Suprapubic skin (tissue), 4 donors: ENCODE data around the gene DNAH1.

Experiments used
- EP300 ChIP-seq: sonication (generic); formaldehyde crosslinking; IDR thresholded peaks from one replicate; pipeline ENCODE4 v1.6.1; 2017; ENCODE audit warnings: antibody characterized with exemption
- POLR2A ChIP-seq, 2 donors: fragments of 450-650 bp; IDR thresholded peaks; one replicate each; pipeline ENCODE4 v1.6.1; 2017; ENCODE audit warnings: antibody characterized with exemption in 2 of 2, mild to moderate bottlenecking in 2 of 2, moderate library complexity in 2 of 2
- POLR2AphosphoS5 ChIP-seq, 3 donors: sonication (generic); formaldehyde crosslinking; IDR thresholded peaks; one replicate each; pipeline ENCODE4 v1.6.1; 2017; ENCODE audit warnings: antibody characterized with exemption in 3 of 3
- TF ChIP-seq, protein P1 (sequence below), 2 donors: fragments of 200-600 bp in 1 of 2; fragments of 450-650 bp in 1 of 2; sonication (generic) in 1 of 2; IDR thresholded peaks; one replicate each; pipeline ENCODE4 v1.5.1; 2016 to 2019; ENCODE audit warnings: antibody characterized with exemption in 2 of 2, mild to moderate bottlenecking in 1 of 2, moderate library complexity in 1 of 2

DNA sequence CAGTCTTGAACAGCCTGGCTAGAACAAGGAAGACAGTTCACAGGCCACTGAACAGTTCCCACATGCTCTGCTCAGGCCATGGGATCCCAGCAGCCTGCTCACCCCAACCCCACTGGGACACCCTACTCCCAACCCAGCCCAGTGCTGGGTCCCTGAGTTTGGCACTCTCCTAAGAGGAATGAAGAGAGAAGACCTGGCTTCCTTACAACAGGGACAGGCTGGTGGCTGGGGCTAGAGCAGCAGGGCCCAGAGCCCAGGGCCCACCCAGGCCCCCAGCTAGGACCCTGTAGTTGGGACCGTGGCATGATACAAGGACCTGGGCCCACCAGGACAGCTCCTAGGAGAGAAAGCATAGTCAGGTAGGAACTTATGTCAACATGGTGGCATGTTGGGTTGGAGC, 85.4 kb downstream of the DNAH1 start:
- TF ChIP-seq EP300 (no peak), POLR2A (IDR thresholded peaks at IDR 0.05) (no peak), POLR2AphosphoS5 (IDR thresholded peaks at IDR 0.05) (no peak)
- TF ChIP-seq, protein P1, sequence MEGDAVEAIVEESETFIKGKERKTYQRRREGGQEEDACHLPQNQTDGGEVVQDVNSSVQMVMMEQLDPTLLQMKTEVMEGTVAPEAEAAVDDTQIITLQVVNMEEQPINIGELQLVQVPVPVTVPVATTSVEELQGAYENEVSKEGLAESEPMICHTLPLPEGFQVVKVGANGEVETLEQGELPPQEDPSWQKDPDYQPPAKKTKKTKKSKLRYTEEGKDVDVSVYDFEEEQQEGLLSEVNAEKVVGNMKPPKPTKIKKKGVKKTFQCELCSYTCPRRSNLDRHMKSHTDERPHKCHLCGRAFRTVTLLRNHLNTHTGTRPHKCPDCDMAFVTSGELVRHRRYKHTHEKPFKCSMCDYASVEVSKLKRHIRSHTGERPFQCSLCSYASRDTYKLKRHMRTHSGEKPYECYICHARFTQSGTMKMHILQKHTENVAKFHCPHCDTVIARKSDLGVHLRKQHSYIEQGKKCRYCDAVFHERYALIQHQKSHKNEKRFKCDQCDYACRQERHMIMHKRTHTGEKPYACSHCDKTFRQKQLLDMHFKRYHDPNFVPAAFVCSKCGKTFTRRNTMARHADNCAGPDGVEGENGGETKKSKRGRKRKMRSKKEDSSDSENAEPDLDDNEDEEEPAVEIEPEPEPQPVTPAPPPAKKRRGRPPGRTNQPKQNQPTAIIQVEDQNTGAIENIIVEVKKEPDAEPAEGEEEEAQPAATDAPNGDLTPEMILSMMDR (IDR thresholded peaks at IDR 0.05) = no peak
